ENCODE data around the gene PYROXD2. TPM values are rescaled to one million over a fixed set of nuclear protein-coding genes. Genes with fewer than 3 reads are reported as not detected.
"Not testable (repeated sequence)": the region's sequence is repeated elsewhere in the genome, so short reads cannot be mapped to it uniquely, and the experiment has no call there.

Gene PYROXD2
- total RNA-seq, 1 donor from 2014 or later: 5.5 TPM

- peaks cover 7% of the 10 kb centered on the region for H3K27me3 Mint-ChIP-seq (ENCODE audit: unreplicated experiment)
- no peak for TF ChIP-seq CTCF (IDR thresholded peaks at IDR 0.05; ENCODE audit: partially characterized antibody, unreplicated experiment)
- DNase-seq: no peak
- peaks cover 37% of the 10 kb centered on the region for H3K36me3 Mint-ChIP-seq (ENCODE audit: unreplicated experiment)
- H3K4me3 Mint-ChIP-seq (ENCODE audit: unreplicated experiment): no peak overlapping the region
- H3K4me1 Mint-ChIP-seq (ENCODE audit: low read depth, unreplicated experiment): no peaks in the 10 kb centered on the region
- H3K27ac Mint-ChIP-seq (ENCODE audit: unreplicated experiment): no peak overlapping the region
- H3K9me3 Mint-ChIP-seq (ENCODE audit: unreplicated experiment): peaks cover 6% of the 10 kb centered on the region
These were observed 68.1 kb downstream of the PYROXD2 start for GRCh38 chr10:98346847-98347246.

GRCh38 chr10:98344589-98345038, 70.4 kb downstream of the PYROXD2 start:
- no peak for TF ChIP-seq CTCF (IDR thresholded peaks at IDR 0.05; ENCODE audit: partially characterized antibody, unreplicated experiment)
- H3K27ac Mint-ChIP-seq (ENCODE audit: unreplicated experiment): no peak overlapping the region
- peaks cover 3% of the 10 kb centered on the region for H3K27me3 Mint-ChIP-seq (ENCODE audit: unreplicated experiment)

GRCh38 chr10:98341701-98342100, 73.3 kb downstream of the PYROXD2 start:
- not testable (repeated sequence) for H3K9me3 Mint-ChIP-seq (ENCODE audit: unreplicated experiment); H3K27ac Mint-ChIP-seq (ENCODE audit: unreplicated experiment); H3K27me3 Mint-ChIP-seq (ENCODE audit: unreplicated experiment); H3K4me1 Mint-ChIP-seq (ENCODE audit: low read depth, unreplicated experiment); H3K4me3 Mint-ChIP-seq (ENCODE audit: unreplicated experiment); DNase-seq; H3K36me3 Mint-ChIP-seq (ENCODE audit: unreplicated experiment)

More at GRCh38 chr10:98344589-98345038, 70.4 kb downstream of the PYROXD2 start:
- Mint-ChIP-seq H3K36me3 (ENCODE audit: unreplicated experiment) (peaks cover 32% of the 10 kb centered on the region), H3K9me3 (ENCODE audit: unreplicated experiment) (peaks cover 6% of the 10 kb centered on the region), H3K4me1 (ENCODE audit: low read depth, unreplicated experiment) (peaks cover 2% of the 10 kb centered on the region), H3K4me3 (ENCODE audit: unreplicated experiment) (no peak overlapping the region)
- DNase-seq: no peak

- peaks cover under 1% of the 10 kb centered on the region for H3K36me3 Mint-ChIP-seq (ENCODE audit: unreplicated experiment)
- H3K27me3 Mint-ChIP-seq (ENCODE audit: unreplicated experiment): peaks cover 4% of the 10 kb centered on the region
- no peak overlapping the region for H3K27ac Mint-ChIP-seq (ENCODE audit: unreplicated experiment)
- no peak for DNase-seq
- peaks cover 2% of the 10 kb centered on the region for H3K4me1 Mint-ChIP-seq (ENCODE audit: low read depth, unreplicated experiment)
- no peak overlapping the region for H3K4me3 Mint-ChIP-seq (ENCODE audit: unreplicated experiment)
- no peak for TF ChIP-seq CTCF (IDR thresholded peaks at IDR 0.05; ENCODE audit: partially characterized antibody, unreplicated experiment)
- peaks cover 2% of the 10 kb centered on the region for H3K9me3 Mint-ChIP-seq (ENCODE audit: unreplicated experiment)
These were observed 74.1 kb downstream of the PYROXD2 start for GRCh38 chr10:98340940-98341310.

GRCh38 chr10:98340261-98340939, 74.6 kb downstream of the PYROXD2 start:
- peaks cover 2% of the 10 kb centered on the region for H3K4me1 Mint-ChIP-seq (ENCODE audit: low read depth, unreplicated experiment)
- H3K27me3 Mint-ChIP-seq (ENCODE audit: unreplicated experiment): peaks cover 4% of the 10 kb centered on the region
- no peak overlapping the region for H3K4me3 Mint-ChIP-seq (ENCODE audit: unreplicated experiment)
- DNase-seq: no peak
- TF ChIP-seq CTCF (IDR thresholded peaks at IDR 0.05; ENCODE audit: partially characterized antibody, unreplicated experiment): no peak
- H3K9me3 Mint-ChIP-seq (ENCODE audit: unreplicated experiment): peaks cover 2% of the 10 kb centered on the region
- H3K36me3 Mint-ChIP-seq (ENCODE audit: unreplicated experiment): no peaks in the 10 kb centered on the region
- H3K27ac Mint-ChIP-seq (ENCODE audit: unreplicated experiment): no peak overlapping the region

Measured in glutamatergic neuron (in vitro differentiated cells).